Measurements from ENCODE around the gene SORL1. TPM values are rescaled to one million over a fixed set of nuclear protein-coding genes. Genes with fewer than 3 reads are reported as not detected.

The SORL1 gene
- total and polyA plus RNA-seq, 2 experiments from 2014 or later, result 6.4 to 18.2 TPM

DNA sequence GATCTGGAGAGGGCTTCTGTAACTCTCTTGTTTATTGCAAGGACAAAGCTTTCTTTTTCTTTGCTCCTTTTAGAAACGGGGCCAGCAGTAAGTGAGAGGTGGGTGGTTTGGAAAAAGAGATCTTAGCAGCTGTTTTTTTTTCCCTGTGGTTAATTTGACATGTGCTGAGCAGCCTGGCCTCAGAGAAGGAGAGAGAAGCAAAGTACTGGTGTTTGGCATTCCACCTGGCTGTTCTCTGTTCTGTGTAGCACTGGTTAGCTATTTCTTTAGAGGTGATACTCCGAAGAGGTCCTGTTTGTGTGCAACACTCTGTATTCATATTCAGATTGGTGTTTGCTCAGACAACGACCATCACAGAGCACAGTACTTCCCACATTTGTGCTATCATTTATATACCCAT, 81.5 kb downstream of the SORL1 start:
- Histone ChIP-seq H3K4me1 (ENCODE audit: low read depth) (no peaks in the 10 kb centered on the region), H3K27ac (no peak overlapping the region), H3K4me3 (no peak overlapping the region), H3K36me3 (no peaks in the 10 kb centered on the region), H3K9me3 (ENCODE audit: low read depth) (peaks cover 3% of the 10 kb centered on the region), H3K27me3 (no peaks in the 10 kb centered on the region)
- no peak for DNase-seq (ENCODE audit: low read depth in 1 of 2, low spot score in 1 of 2)
- TF ChIP-seq, protein P1, sequence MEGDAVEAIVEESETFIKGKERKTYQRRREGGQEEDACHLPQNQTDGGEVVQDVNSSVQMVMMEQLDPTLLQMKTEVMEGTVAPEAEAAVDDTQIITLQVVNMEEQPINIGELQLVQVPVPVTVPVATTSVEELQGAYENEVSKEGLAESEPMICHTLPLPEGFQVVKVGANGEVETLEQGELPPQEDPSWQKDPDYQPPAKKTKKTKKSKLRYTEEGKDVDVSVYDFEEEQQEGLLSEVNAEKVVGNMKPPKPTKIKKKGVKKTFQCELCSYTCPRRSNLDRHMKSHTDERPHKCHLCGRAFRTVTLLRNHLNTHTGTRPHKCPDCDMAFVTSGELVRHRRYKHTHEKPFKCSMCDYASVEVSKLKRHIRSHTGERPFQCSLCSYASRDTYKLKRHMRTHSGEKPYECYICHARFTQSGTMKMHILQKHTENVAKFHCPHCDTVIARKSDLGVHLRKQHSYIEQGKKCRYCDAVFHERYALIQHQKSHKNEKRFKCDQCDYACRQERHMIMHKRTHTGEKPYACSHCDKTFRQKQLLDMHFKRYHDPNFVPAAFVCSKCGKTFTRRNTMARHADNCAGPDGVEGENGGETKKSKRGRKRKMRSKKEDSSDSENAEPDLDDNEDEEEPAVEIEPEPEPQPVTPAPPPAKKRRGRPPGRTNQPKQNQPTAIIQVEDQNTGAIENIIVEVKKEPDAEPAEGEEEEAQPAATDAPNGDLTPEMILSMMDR (IDR thresholded peaks at IDR 0.05; ENCODE audit: low read depth, low read length), result no peak

DNA sequence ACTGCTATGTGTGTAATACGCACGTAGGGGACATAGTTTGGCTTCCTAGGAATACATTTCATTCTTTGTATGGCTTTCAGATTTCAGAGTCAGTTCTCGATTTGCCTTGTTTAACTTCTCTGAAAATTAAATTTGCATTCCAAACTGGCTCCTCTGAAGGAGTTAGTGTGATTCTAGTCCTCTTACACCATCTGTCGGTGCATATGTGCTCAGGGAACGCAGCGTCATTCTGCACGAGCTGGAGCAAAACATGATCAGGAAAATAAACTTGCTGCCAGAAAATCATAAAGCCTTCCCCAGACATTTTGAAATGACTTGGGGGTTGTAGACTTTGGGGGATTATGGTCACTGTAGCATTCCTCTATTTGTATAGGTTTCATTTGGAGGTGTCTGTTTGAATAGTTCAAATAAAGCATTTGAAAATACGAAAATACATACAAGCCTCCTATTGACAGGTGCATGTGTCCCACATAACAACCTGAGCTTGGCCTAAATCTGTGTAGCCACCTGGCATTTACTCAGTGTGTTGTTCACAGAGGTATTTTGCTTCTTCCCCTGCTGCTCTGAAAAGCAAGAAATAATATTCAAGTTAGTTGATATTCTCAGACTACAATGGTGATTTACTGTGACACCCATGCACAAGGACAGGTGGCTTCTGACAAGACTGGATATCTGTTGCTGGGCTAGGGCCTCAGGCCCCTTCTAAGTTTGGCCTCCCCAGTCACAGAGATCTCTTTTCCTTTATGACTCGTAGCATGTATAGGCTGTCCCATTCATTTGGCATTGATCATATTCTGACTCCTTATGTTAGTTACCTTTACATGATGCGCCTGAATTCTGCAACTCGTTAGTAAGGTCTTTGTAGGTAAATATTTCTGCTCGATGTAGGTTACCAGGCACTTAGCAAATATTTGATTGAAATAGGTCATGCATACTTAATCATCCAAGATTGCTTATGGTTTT, 82.3 kb downstream of the SORL1 start:
- Histone ChIP-seq H3K36me3 (no peaks in the 10 kb centered on the region), H3K27ac (no peak overlapping the region), H3K27me3 (no peaks in the 10 kb centered on the region), H3K9me3 (ENCODE audit: low read depth) (peaks cover 3% of the 10 kb centered on the region), H3K4me1 (ENCODE audit: low read depth) (no peaks in the 10 kb centered on the region), H3K4me3 (no peak overlapping the region)
- TF ChIP-seq, protein P1 (IDR thresholded peaks at IDR 0.05; ENCODE audit: low read depth, low read length), result peak; percentile 45
- peak in 1 of 2 donors; percentile 46 for DNase-seq (ENCODE audit: low read depth in 1 of 2, low spot score in 1 of 2)

DNA sequence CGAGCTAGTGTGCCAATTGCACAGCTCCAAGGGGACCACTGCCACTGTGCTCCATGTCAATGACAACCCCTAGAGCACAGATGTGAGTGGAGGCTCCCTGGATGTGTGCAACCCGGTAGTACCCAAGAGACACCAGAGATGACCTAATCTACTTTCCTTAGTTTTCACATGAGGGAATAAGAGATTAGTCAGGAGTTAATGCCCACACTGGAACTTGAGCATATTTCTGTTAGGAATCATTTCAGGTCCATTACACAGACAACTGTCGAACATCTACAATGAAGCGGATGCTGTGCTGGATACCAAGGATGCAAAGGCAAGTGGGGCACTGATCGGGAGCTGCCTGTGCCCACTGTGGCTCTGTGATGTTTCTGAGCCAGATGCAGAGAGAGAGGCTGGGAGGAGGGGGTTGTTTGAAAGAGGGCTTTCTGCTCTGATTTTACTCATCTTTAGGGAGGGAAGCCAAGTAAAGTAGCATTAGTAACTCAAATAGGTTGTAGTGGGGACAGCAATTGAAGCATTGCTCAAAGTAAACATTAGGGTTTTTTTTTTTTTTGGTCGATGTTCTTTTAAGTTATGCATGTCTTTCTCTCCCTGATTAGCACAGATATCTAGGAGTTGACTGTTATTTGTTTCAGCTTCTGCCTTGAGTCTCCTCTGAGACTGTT, 83.1 kb downstream of the SORL1 start:
- Histone ChIP-seq H3K27me3 (no peaks in the 10 kb centered on the region), H3K4me1 (ENCODE audit: low read depth) (no peaks in the 10 kb centered on the region), H3K4me3 (no peak overlapping the region), H3K9me3 (ENCODE audit: low read depth) (no peaks in the 10 kb centered on the region), H3K36me3 (no peaks in the 10 kb centered on the region), H3K27ac (no peak overlapping the region)
- no peak for DNase-seq (ENCODE audit: low read depth in 1 of 2, low spot score in 1 of 2)
- TF ChIP-seq, protein P1 (IDR thresholded peaks at IDR 0.05; ENCODE audit: low read depth, low read length), result no peak

DNA sequence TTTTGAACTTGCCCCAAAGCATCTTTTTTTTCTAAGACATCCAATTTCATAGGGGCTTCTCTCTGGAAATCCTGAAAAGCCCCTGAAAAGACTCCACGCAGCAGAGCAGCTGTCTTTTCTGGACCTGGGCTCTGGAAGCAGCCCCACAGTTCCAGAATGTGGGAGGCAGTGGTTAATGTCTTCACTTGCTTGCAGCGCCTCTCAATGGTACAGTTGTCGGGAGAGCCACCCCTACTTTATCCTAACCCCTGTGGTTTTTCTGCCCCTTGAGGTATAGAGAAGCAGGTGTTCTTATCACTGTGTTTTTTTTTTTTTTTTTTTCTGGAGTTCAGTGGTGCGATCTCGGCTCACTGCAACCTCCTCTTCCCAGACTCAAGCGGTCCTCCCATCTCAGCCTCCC, 84.0 kb downstream of the SORL1 start:
- TF ChIP-seq, protein P1 (IDR thresholded peaks at IDR 0.05; ENCODE audit: low read depth, low read length), result no peak
- no peaks in the 10 kb centered on the region for H3K9me3 ChIP-seq (ENCODE audit: low read depth)
- H3K36me3 ChIP-seq, result no peaks in the 10 kb centered on the region
- no peak overlapping the region for H3K27ac ChIP-seq
- H3K4me1 ChIP-seq (ENCODE audit: low read depth), result no peaks in the 10 kb centered on the region
- H3K4me3 ChIP-seq, result no peak overlapping the region
- no peak for DNase-seq (ENCODE audit: low read depth in 1 of 2, low spot score in 1 of 2)
- no peaks in the 10 kb centered on the region for H3K27me3 ChIP-seq

DNA sequence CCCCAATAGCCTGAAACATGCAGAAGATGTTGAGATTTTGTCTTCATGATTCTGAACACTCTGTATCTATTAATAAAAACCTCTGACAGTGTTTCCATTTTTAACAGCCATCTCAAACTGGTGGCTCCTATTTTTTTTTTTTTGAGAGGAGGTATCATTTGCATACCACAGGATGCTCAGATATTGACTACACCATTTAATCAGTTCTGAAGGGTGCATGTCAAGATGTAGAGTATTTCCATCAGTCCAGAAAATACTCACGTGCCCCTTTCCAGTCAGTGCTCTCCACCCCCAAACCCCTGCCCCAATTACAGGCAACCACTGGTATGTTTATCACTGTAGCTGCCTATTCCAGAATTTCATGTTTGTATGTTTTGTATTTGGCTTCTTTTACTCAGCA, 85.9 kb downstream of the SORL1 start:
- TF ChIP-seq, protein P1 (IDR thresholded peaks at IDR 0.05; ENCODE audit: low read depth, low read length), result no peak
- no peak for DNase-seq (ENCODE audit: low read depth in 1 of 2, low spot score in 1 of 2)
- H3K9me3 ChIP-seq (ENCODE audit: low read depth), result no peaks in the 10 kb centered on the region
- H3K4me3 ChIP-seq, result no peak overlapping the region
- H3K27me3 ChIP-seq, result no peaks in the 10 kb centered on the region
- H3K27ac ChIP-seq, result no peak overlapping the region
- no peaks in the 10 kb centered on the region for H3K4me1 ChIP-seq (ENCODE audit: low read depth)
- no peaks in the 10 kb centered on the region for H3K36me3 ChIP-seq

Data from cardiac muscle cell (in vitro differentiated cells and primary cell).